ENCODE results near the gene SGCD.

The SGCD gene

DNA sequence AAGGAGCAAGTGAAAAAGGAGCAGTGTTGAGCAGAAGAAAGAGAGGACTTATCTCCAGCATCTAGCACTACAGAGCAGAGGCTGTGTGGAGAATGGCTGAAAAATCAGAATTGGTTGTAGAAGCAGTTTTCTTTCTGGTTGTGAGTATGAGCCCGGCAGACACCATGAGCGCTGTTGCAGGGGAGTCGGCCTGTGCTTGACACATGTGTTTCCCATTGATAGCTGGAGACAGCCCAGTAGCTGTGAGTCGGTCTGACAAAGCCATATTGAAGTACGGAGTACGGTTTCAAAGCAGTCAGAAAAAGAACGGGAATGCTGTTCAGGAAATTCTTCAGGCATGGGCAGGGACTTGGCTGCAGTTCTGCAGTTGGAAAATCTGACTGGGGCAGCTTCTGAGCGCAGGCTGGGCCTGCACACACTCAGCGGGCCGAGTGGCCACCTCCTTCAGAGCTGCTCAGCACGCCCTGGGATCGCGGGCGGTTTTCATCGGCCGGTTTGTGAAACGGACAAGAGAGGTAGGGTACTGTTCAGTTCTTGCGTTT lies at the start of gene SGCD:
TSS of gene SGCD (plus strand) at position 447 of the 542 bp plus-strand sequence.
- Histone ChIP-seq H3K4me3 (ENCODE audit: low read depth in 1 of 2, low read length in 1 of 2) (no peak within 1 kb of the TSS), H3K4me1 (ENCODE audit: control insufficient read depth in 1 of 2, insufficient read depth in 1 of 2, low read depth in 1 of 2, low read length in 1 of 2) (no peaks in the 10 kb centered on the region), H3K36me3 (no peaks in the 10 kb centered on the region), H3K9me3 (no peaks in the 10 kb centered on the region), H3K27me3 (no peaks in the 10 kb centered on the region), H3K27ac (no peak within 1 kb of the TSS)
- TF ChIP-seq, protein P1, sequence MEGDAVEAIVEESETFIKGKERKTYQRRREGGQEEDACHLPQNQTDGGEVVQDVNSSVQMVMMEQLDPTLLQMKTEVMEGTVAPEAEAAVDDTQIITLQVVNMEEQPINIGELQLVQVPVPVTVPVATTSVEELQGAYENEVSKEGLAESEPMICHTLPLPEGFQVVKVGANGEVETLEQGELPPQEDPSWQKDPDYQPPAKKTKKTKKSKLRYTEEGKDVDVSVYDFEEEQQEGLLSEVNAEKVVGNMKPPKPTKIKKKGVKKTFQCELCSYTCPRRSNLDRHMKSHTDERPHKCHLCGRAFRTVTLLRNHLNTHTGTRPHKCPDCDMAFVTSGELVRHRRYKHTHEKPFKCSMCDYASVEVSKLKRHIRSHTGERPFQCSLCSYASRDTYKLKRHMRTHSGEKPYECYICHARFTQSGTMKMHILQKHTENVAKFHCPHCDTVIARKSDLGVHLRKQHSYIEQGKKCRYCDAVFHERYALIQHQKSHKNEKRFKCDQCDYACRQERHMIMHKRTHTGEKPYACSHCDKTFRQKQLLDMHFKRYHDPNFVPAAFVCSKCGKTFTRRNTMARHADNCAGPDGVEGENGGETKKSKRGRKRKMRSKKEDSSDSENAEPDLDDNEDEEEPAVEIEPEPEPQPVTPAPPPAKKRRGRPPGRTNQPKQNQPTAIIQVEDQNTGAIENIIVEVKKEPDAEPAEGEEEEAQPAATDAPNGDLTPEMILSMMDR (IDR thresholded peaks at IDR 0.05), result no peak

DNA sequence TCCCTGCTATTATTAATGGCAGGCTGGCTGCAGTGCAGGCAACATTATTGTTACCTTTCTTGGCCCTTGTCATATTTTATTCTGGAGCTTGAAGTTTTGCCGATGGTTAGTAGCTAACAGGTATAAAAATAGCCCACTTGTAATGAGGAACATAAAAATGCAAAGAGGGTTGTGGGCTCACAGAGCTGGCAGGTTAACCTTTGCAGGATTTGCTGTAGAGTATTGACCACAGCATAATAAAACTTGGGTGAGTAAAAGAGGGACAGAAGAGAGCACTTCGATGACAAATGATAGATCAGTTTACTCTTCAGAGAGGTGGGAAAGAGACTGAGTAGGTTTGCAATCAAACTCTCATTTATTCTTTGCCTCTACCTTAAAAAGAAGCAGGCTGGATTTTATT lies 49.7 kb upstream of the SGCD start:
- H3K4me1 ChIP-seq (ENCODE audit: control insufficient read depth in 1 of 2, insufficient read depth in 1 of 2, low read depth in 1 of 2, low read length in 1 of 2), result no peaks in the 10 kb centered on the region
- no peaks in the 10 kb centered on the region for H3K36me3 ChIP-seq
- no peak overlapping the region for H3K4me3 ChIP-seq (ENCODE audit: low read depth in 1 of 2, low read length in 1 of 2)
- H3K27ac ChIP-seq, result no peak overlapping the region
- H3K9me3 ChIP-seq, result no peaks in the 10 kb centered on the region
- no peaks in the 10 kb centered on the region for H3K27me3 ChIP-seq
- TF ChIP-seq, protein P1 (IDR thresholded peaks at IDR 0.05), result no peak

DNA sequence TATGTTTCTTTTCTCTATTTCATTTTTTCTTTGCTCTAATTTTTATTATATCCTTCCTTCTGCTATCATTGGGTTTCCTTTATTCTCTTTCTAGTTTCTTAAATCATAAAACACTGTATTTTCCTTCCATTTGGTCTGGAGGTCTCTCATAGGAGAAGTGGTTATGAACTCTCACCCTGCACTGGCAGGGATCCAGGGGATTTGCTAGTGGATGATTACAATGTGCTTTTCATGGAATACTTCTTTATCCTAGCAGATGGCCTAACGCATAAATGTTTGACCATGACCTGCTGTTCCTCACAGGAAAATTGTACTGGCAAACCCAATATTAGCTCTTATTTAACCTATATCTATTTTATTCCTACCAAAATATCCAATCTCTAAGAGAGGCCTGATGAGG lies 31.5 kb upstream of the SGCD start:
- H3K4me3 ChIP-seq (ENCODE audit: low read depth in 1 of 2, low read length in 1 of 2), result no peak overlapping the region
- no peaks in the 10 kb centered on the region for H3K4me1 ChIP-seq (ENCODE audit: control insufficient read depth in 1 of 2, insufficient read depth in 1 of 2, low read depth in 1 of 2, low read length in 1 of 2)
- no peaks in the 10 kb centered on the region for H3K27me3 ChIP-seq
- H3K36me3 ChIP-seq, result no peaks in the 10 kb centered on the region
- TF ChIP-seq, protein P1 (IDR thresholded peaks at IDR 0.05), result no peak
- no peak overlapping the region for H3K27ac ChIP-seq
- no peaks in the 10 kb centered on the region for H3K9me3 ChIP-seq

DNA sequence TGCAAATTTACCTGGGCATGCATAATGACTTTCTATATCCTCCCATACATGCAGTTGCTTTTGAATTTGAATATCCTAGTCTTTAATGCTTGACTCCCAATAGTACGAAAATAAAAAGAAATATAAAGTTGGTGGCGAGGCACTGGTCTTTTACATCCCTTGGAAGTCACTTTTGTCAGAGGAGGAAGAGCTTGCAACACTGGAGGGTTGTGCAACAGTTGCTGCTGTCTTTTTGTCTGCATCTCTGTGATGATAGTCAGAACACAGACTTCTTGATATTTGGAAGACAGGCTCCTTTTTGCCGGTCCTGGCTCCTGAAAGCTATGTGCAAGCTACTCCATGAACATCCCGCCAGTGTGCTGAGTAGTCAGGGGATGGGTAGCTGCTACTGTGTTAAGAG lies 16.8 kb upstream of the SGCD start:
- Histone ChIP-seq H3K27me3 (no peaks in the 10 kb centered on the region), H3K9me3 (no peaks in the 10 kb centered on the region), H3K27ac (no peak overlapping the region), H3K36me3 (no peaks in the 10 kb centered on the region), H3K4me1 (ENCODE audit: control insufficient read depth in 1 of 2, insufficient read depth in 1 of 2, low read depth in 1 of 2, low read length in 1 of 2) (no peaks in the 10 kb centered on the region), H3K4me3 (ENCODE audit: low read depth in 1 of 2, low read length in 1 of 2) (no peak overlapping the region)
- TF ChIP-seq, protein P1 (IDR thresholded peaks at IDR 0.05), result no peak

DNA sequence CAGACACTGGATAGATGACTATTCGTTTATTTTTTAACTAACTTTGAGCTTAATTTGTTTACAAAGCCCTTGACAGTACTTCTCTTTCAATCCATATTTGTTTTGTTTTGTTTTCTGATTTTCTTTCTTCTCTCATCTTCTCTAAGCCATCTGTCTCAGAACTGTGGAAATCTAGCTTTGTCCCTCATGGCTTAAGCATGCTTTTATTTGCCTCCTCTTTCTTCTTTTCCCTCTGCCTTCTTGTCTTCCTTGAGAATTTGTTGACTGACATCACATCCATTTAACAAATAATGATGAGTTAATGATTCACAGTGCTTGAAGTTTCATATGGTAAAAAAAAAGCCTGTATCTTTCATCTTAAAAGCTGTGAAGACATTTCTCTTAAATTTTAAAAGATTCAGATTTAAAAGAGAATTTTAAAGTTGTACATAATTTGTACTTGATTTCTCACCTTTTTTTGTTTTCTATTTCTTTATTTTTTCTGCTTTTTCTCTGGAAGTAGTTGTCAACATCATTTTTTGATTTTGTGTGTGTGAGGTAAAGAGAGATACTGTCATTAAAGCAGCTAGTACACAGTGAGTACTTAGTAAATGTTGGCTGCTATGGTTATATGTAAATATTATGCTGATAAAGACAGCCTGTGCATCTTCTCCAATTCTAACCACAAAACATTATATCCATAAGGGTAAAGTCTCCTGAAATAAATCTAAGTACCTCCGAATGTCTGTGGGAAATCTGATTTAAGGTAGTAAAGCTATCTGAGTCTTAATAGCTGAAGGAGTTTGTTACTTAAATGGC lies 13.9 kb upstream of the SGCD start:
- H3K4me1 ChIP-seq (ENCODE audit: control insufficient read depth in 1 of 2, insufficient read depth in 1 of 2, low read depth in 1 of 2, low read length in 1 of 2), result no peaks in the 10 kb centered on the region
- TF ChIP-seq, protein P1 (IDR thresholded peaks at IDR 0.05), result no peak
- H3K27me3 ChIP-seq, result no peaks in the 10 kb centered on the region
- H3K9me3 ChIP-seq, result no peaks in the 10 kb centered on the region
- no peaks in the 10 kb centered on the region for H3K36me3 ChIP-seq
- H3K4me3 ChIP-seq (ENCODE audit: low read depth in 1 of 2, low read length in 1 of 2), result no peak overlapping the region
- no peak overlapping the region for H3K27ac ChIP-seq

Data from neutrophil (primary cell).